H1 (cell line): ENCODE results near the gene CARD11. TPM values are rescaled to one million over a fixed set of nuclear protein-coding genes. Genes with fewer than 3 reads are reported as not detected.

Experiments
- CTCF ChIA-PET: fragments of 300-600 bp; sonication (Branson Sonifier 250); formaldehyde crosslinking; loops from one replicate; lab custom pipeline; 2021; ENCODE audit not compliant: partially characterized antibody; lab: Charles Lee
- POLR2A ChIA-PET: fragments of 300-600 bp; sonication (Branson Sonifier 250); formaldehyde crosslinking; loops from one replicate; lab custom pipeline; 2021; ENCODE audit warnings: inconsistent platforms; ENCODE audit not compliant: partially characterized antibody; lab: Charles Lee
- DNase-seq, 2 experiments: peaks; one replicate each; pipeline versions ENCODE4 v3.0.0 to v3.0.0-alpha.2; 2010 to 2022; ENCODE audit warnings: low spot score in 2 of 2, low read depth in 1 of 2, mixed read lengths in 1 of 2
- FAIRE-seq: peaks from 2 replicates; lab custom pipeline; 2011; peaks lifted over from hg19 to GRCh38; lab: Jason Lieb, UNC
- H2AFZ ChIP-seq: 2 replicates; pipeline ENCODE4 v1.8.1; 2012; ENCODE audit warnings: low read length, inconsistent platforms
- H2AK5ac ChIP-seq: 2 replicates; pipeline ENCODE4 v1.6.1; 2013; ENCODE audit warnings: low read depth, low read length
- H2BK120ac ChIP-seq: replicated peaks from 2 replicates; pipeline ENCODE3; 2013; ENCODE audit warnings: low read depth, low read length, inconsistent platforms
- H2BK12ac ChIP-seq: 2 replicates; pipeline ENCODE4 v1.6.1; 2013; ENCODE audit warnings: low read depth, low read length
- H2BK15ac ChIP-seq: 2 replicates; pipeline ENCODE4 v1.6.1; 2013; ENCODE audit warnings: low read length
- H2BK20ac ChIP-seq: 2 replicates; pipeline ENCODE4 v1.6.1; 2013; ENCODE audit warnings: low read length
- H2BK5ac ChIP-seq: 2 replicates; pipeline ENCODE4 v1.6.1; 2013; ENCODE audit warnings: low read depth, low read length
- H3K14ac ChIP-seq: 2 replicates; pipeline ENCODE4 v1.6.1; 2013; ENCODE audit warnings: inconsistent platforms; ENCODE audit not compliant: insufficient read length
- H3K18ac ChIP-seq: 2 replicates; pipeline ENCODE4 v1.6.1; 2013; ENCODE audit warnings: low read length; ENCODE audit errors: extremely low read depth
- H3K23ac ChIP-seq: 2 replicates; pipeline ENCODE4 v1.6.1; 2013; ENCODE audit warnings: inconsistent platforms; ENCODE audit not compliant: insufficient read length
- H3K23me2 ChIP-seq: 2 replicates; pipeline ENCODE4 v1.6.1; 2013; ENCODE audit warnings: low read depth, low read length
- H3K27ac ChIP-seq: 2 replicates; pipeline ENCODE4 v1.6.1; 2011; ENCODE audit warnings: low read depth, low read length, inconsistent platforms
- H3K27me3 ChIP-seq, 4 experiments: replicated peaks in 1 of 4; 1 replicate in 1 of 4; 2 replicates in 3 of 4; pipeline versions ENCODE4 v1.6.1 to v1.8.1; 2011 to 2013; ENCODE audit warnings: low read length in 3 of 4, mild to moderate bottlenecking in 3 of 4, inconsistent platforms in 2 of 4, mixed read lengths in 2 of 4, moderate library complexity in 1 of 4; ENCODE audit not compliant: control insufficient read depth in 3 of 4, insufficient read depth in 3 of 4; ENCODE audit errors: extremely low read depth in 1 of 4
- H3K36me3 ChIP-seq, 4 experiments: 2 replicates each; pipeline versions ENCODE4 v1.6.1 to v1.8.1; 2011 to 2013; ENCODE audit warnings: mild to moderate bottlenecking in 4 of 4, low read length in 3 of 4, moderate library complexity in 2 of 4, control low read depth in 1 of 4, inconsistent platforms in 1 of 4; ENCODE audit not compliant: insufficient read depth in 4 of 4, control insufficient read depth in 2 of 4
- H3K4ac ChIP-seq: replicated peaks from 2 replicates; pipeline ENCODE3; 2013; ENCODE audit warnings: low read length, low read depth, mixed read lengths, inconsistent platforms; ENCODE audit not compliant: insufficient read length
- H3K4me1 ChIP-seq, 4 experiments: replicated peaks in 1 of 4; 1 replicate in 1 of 4; 2 replicates in 3 of 4; pipeline versions ENCODE4 v1.6.1 to v1.8.1; 2011 to 2013; ENCODE audit warnings: low read length in 3 of 4, inconsistent platforms in 2 of 4, mixed read lengths in 1 of 4; ENCODE audit not compliant: insufficient read depth in 4 of 4, control insufficient read depth in 3 of 4
- H3K4me2 ChIP-seq, 2 experiments: 2 replicates each; pipeline versions ENCODE4 v1.6.1 to v1.8.1; 2011 to 2013; ENCODE audit warnings: low read depth in 2 of 2, low read length in 2 of 2, control low read depth in 1 of 2, inconsistent platforms in 1 of 2, mild to moderate bottlenecking in 1 of 2; ENCODE audit not compliant: insufficient read depth in 1 of 2
- H3K4me3 ChIP-seq, 4 experiments: fragments of 200-600, 300-600 bp in 1 of 4; sonication (generic), shearing (Covaris generic), sonication (Bioruptor Twin) in 1 of 4; 2 replicates each; pipeline versions ENCODE4 v1.5.1 to v1.8.1; 2011 to 2016; ENCODE audit warnings: low read length in 4 of 4, low read depth in 3 of 4, control low read depth in 2 of 4, inconsistent platforms in 2 of 4, mild to moderate bottlenecking in 2 of 4, mixed read lengths in 1 of 4, moderate library complexity in 1 of 4; ENCODE audit not compliant: insufficient read depth in 2 of 4; ENCODE audit errors: extremely low read depth in 1 of 4
- H3K56ac ChIP-seq: replicated peaks from 2 replicates; pipeline ENCODE3; 2013; ENCODE audit warnings: low read depth, mild to moderate bottlenecking, mixed read lengths, low read length, inconsistent platforms; ENCODE audit not compliant: insufficient read length
- H3K79me1 ChIP-seq: 2 replicates; pipeline ENCODE4 v1.6.1; 2013; ENCODE audit warnings: low read depth, low read length, control low read depth
- H3K79me2 ChIP-seq, 2 experiments: 2 replicates each; pipeline versions ENCODE4 v1.6.1 to v1.8.1; 2012 to 2013; ENCODE audit warnings: low read length in 2 of 2, mild to moderate bottlenecking in 2 of 2, inconsistent platforms in 1 of 2; ENCODE audit not compliant: insufficient read depth in 2 of 2, control insufficient read depth in 1 of 2
- H3K9ac ChIP-seq, 4 experiments: replicated peaks in 1 of 4; 1 replicate in 1 of 4; 2 replicates in 3 of 4; pipeline versions ENCODE4 v1.6.1 to v1.8.1; 2011 to 2013; ENCODE audit warnings: low read depth in 3 of 4, low read length in 3 of 4, control low read depth in 2 of 4, mild to moderate bottlenecking in 2 of 4, moderate library complexity in 2 of 4, inconsistent platforms in 1 of 4; ENCODE audit errors: extremely low read depth in 1 of 4
- H3K9me3 ChIP-seq, 2 experiments: 2 replicates each; pipeline versions ENCODE4 v1.6.1 to v1.8.1; 2012 to 2013; ENCODE audit warnings: mild to moderate bottlenecking in 2 of 2, moderate library complexity in 2 of 2, control low read depth in 1 of 2, inconsistent platforms in 1 of 2, low read depth in 1 of 2, low read length in 1 of 2, mixed read lengths in 1 of 2; ENCODE audit not compliant: insufficient read depth in 2 of 2
- H4K20me1 ChIP-seq, 2 experiments: replicated peaks in 1 of 2; 2 replicates each; pipeline versions ENCODE3 to v1.8.1; 2011 to 2013; ENCODE audit warnings: inconsistent platforms in 2 of 2, low read length in 2 of 2, mild to moderate bottlenecking in 1 of 2; ENCODE audit not compliant: insufficient read depth in 2 of 2, control insufficient read depth in 1 of 2
- H4K5ac ChIP-seq: 2 replicates; pipeline ENCODE4 v1.6.1; 2013; ENCODE audit warnings: low read length, low read depth, mixed read lengths, inconsistent platforms; ENCODE audit not compliant: insufficient read length
- H4K8ac ChIP-seq: 2 replicates; pipeline ENCODE4 v1.8.0; 2013; ENCODE audit warnings: mild to moderate bottlenecking, moderate library complexity, low read length, inconsistent platforms; ENCODE audit not compliant: insufficient read depth; ENCODE audit errors: extremely low read depth
- H4K91ac ChIP-seq: replicated peaks from 2 replicates; pipeline ENCODE3; 2013; ENCODE audit warnings: low read length, mixed read lengths, inconsistent platforms; ENCODE audit not compliant: insufficient read length
- BACH1 ChIP-seq: IDR thresholded peaks from 2 replicates; pipeline ENCODE4 v1.6.1; 2012; ENCODE audit warnings: low read length, improper control_type of control experiment
- CBX8 ChIP-seq: fragments of 300-800, 300-1000 bp; sonication (generic); IDR thresholded peaks from 2 replicates; pipeline ENCODE4 v1.7.1; 2016; ENCODE audit warnings: low read depth, low read length, borderline replicate concordance
- CTCF ChIP-seq, 3 experiments: IDR thresholded peaks; 1 replicate in 2 of 3; 2 replicates in 1 of 3; pipeline versions ENCODE4 v1.5.1 to v1.6.1; 2011; ENCODE audit warnings: low read length in 3 of 3, mild to moderate bottlenecking in 3 of 3, inconsistent platforms in 2 of 3, low read depth in 1 of 3, moderate library complexity in 1 of 3; ENCODE audit not compliant: insufficient read depth in 1 of 3; ENCODE audit errors: control extremely low read depth in 1 of 3
- SIX5 ChIP-seq: IDR thresholded peaks from 2 replicates; pipeline ENCODE4 v1.6.1; 2011; ENCODE audit warnings: mild to moderate bottlenecking, low read depth, low read length
- SP4 ChIP-seq: IDR thresholded peaks from 2 replicates; pipeline ENCODE4 v1.6.1; 2012; ENCODE audit warnings: low read length, inconsistent platforms
- SRF ChIP-seq: IDR thresholded peaks from 2 replicates; pipeline ENCODE4 v1.6.1; 2011; ENCODE audit warnings: mild to moderate bottlenecking, low read depth, low read length, moderate library complexity
- TAF7 ChIP-seq: optimal IDR thresholded peaks from 2 replicates; pipeline ENCODE3; 2011; ENCODE audit warnings: low read depth, mild to moderate bottlenecking, inconsistent platforms, low read length, moderate library complexity, borderline replicate concordance
- TCF12 ChIP-seq: IDR thresholded peaks from 2 replicates; pipeline ENCODE4 v1.6.1; 2011; ENCODE audit warnings: low read depth, mild to moderate bottlenecking, low read length
- YY1 ChIP-seq: IDR thresholded peaks from 2 replicates; pipeline ENCODE4 v1.6.1; 2011; ENCODE audit warnings: low read depth, mild to moderate bottlenecking, low read length
- WGBS, 2 experiments: shearing (Covaris generic) in 1 of 2; methylation state at CpG; one replicate each; pipeline versions ENCODE4 v1.1.6 to v1.1.7; 2013 to 2015; ENCODE audit warnings: low lambda C conversion rate in 2 of 2, mixed read lengths in 2 of 2, inconsistent platforms in 1 of 2, low coverage in 1 of 2, missing lambda C conversion rate in 1 of 2; ENCODE audit not compliant: insufficient replicate concordance in 2 of 2, insufficient coverage in 1 of 2, insufficient read length in 1 of 2; ENCODE audit errors: extremely low coverage in 1 of 2, missing lambda C conversion rate in 1 of 2; 5-methylcytosine and 5-hydroxymethylcytosine counted together
- polyA plus RNA-seq, 7 experiments: library from polyadenylated mRNA; depleted of rRNA in 3 of 7; stranded (reverse) in 5 of 7; unstranded in 2 of 7; fragments of >200 nt in 5 of 7; fragments of 200-250 nt in 2 of 7; gene quantifications; 1 replicate in 5 of 7; 2 replicates in 1 of 7; 4 replicates in 1 of 7; pipeline versions ENCODE4 v1.2.1 to v1.2.3, GENCODE V29; 2011 to 2013; ENCODE audit warnings: missing spikeins in 2 of 7, mixed read lengths in 2 of 7
- total RNA-seq: library from RNA; stranded (reverse); fragmentation: NEBNext Ultra II Directional; extraction: Animal tissue kit (Norgen Biotek cat#: 25700); gene quantifications from 2 replicates; pipeline ENCODE4 v1.2.1, GENCODE V29; 2021

The CARD11 gene
- total and polyA plus RNA-seq, 2 of the 8 experiments (the other 6 are each of a cell fraction or from before 2014, with no cell fraction given): 12.6 to 29.8 TPM

- H3K4me1 ChIP-seq: peaks cover 0 to 9% (median 5%) of the 10 kb centered on the region in 4 experiments; a peak in 6 of 7 replicates
- H3K27me3 ChIP-seq: no peaks in the 10 kb centered on the region
- ChIA-PET POLR2A (no interaction called here), CTCF (interaction anchor here (0.6 to 1.3 kb wide), 3 partner anchors 101 to 216 kb away, joined by 3 read pairs; no protein-coding TSS in a partner anchor)
- no peaks in the 10 kb centered on the region for H4K20me1 ChIP-seq
- no peak overlapping the region for H2BK20ac ChIP-seq
- H4K8ac ChIP-seq: no peak overlapping the region
- H2BK120ac ChIP-seq: no peak overlapping the region
- no peaks in the 10 kb centered on the region for H3K23me2 ChIP-seq
- H3K79me2 ChIP-seq: no peaks in the 10 kb centered on the region
- no peak overlapping the region for H4K5ac ChIP-seq
- H3K4me3 ChIP-seq: no peak overlapping the region
- no peaks in the 10 kb centered on the region; the same call in 1 of the 2 replicates for H3K79me1 ChIP-seq
- H3K56ac ChIP-seq: no peak overlapping the region
- H3K14ac ChIP-seq: no peak overlapping the region
- H3K27ac ChIP-seq: no peak overlapping the region
- no peak overlapping the region for H3K9ac ChIP-seq
- H3K9me3 ChIP-seq: no peaks in the 10 kb centered on the region
- H2BK5ac ChIP-seq: no peak overlapping the region
- H2BK15ac ChIP-seq: no peak overlapping the region
- DNase-seq (no peak), FAIRE-seq (no peak)
- H4K91ac ChIP-seq: no peak overlapping the region
- no peak overlapping the region for H2BK12ac ChIP-seq
- no peak overlapping the region for H2AK5ac ChIP-seq
- WGBS, 2 experiments: 91% methylated on average over 5 of the region's 6 CpGs; no CpG with 5 or more reads in 1 of the 2 experiments
- H2AFZ ChIP-seq: no peak overlapping the region
- H3K18ac ChIP-seq: no peak overlapping the region
- H3K36me3 ChIP-seq: no peaks in the 10 kb centered on the region
- no peak overlapping the region for H3K23ac ChIP-seq
- no peak overlapping the region for H3K4me2 ChIP-seq
- no peak overlapping the region for H3K4ac ChIP-seq
- TF ChIP-seq TAF7 (no peak), SRF (no peak), YY1 (no peak), SP4 (no peak), TCF12 (no peak), CTCF (IDR thresholded peaks at IDR 0.05; ENCODE audit: control extremely low read depth in 1 of 3, insufficient read depth in 1 of 3, low read depth in 1 of 3, low read length in 3 of 3) (no peak), CBX8 (no peak), BACH1 (no peak), SIX5 (no peak)
Measured at GRCh38 chr7:2984091-2984490, 59.6 kb downstream of the CARD11 start.
